ENCODE measurements around the gene PARVA. TPM values are rescaled to one million over a fixed set of nuclear protein-coding genes. Genes with fewer than 3 reads are reported as not detected.

The PARVA gene
- total RNA-seq, 2 experiments from 2014 or later: 0.08 to 0.98 TPM

GRCh38 chr11:12541583-12542151 is 164.3 kb downstream of the PARVA start:
- POLR2A ChIA-PET: no interaction called here
- no peak for TF ChIP-seq CTCF (IDR thresholded peaks at IDR 0.05)

DNA sequence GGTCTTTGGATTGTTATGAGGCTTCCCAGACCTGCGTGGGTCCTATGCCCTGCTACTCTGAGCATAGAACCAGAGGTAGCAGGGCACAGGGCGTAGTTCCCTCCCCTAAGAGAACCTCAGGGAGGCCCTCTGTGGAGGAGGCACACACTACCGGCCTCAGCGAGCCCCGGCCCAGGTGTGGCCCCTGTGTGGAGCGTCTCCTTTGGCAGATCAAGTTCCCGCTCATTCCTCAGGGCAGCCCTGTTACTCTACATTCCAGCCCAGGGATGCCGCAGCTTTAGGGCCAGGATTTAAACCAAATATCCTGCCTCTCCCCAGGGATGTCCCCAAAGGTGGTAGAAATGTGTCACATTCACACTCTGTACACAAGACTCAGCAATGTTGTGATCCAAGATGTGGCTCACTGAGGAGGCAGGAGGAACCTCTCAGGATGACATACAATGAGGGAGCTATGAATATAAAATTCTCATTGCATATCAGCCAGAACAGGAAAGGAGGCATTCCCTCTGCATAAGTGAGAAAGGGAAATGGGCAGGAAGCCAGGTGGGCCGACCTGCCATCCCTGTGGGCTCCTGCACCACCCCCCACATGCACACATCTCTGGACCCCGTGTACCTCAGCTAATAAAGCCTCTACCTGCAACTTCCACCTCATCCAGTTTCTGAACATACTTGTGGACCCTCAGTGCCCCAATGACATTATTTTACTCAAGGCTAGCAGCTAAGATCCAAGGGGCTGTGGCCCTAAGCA is 165.0 kb downstream of the PARVA start:
- intact Hi-C loops (cut with DNase I, micrococcal nuclease): no loop called here
- Histone ChIP-seq H3K4me1 (ENCODE audit: insufficient read depth, low read length) (no peaks in the 10 kb centered on the region), H3K9me3 (ENCODE audit: control insufficient read depth in 1 of 2, insufficient read depth in 1 of 2, low read length in 2 of 2) (no peaks in the 10 kb centered on the region), H3K36me3 (ENCODE audit: insufficient read depth, low read length) (no peaks in the 10 kb centered on the region), H3K4me3 (ENCODE audit: low read length) (no peak overlapping the region), H3K27me3 (ENCODE audit: control insufficient read depth in 1 of 2, insufficient read depth in 2 of 2, low read length in 2 of 2) (no peaks in the 10 kb centered on the region), H3K27ac (ENCODE audit: low read depth in 1 of 2, low read length in 2 of 2) (no peak overlapping the region)
- H3K4me3 Mint-ChIP-seq: no peak overlapping the region
- H3K36me3 Mint-ChIP-seq (ENCODE audit: low read depth): no peaks in the 10 kb centered on the region
- H3K9me3 Mint-ChIP-seq: no peaks in the 10 kb centered on the region
- no peaks in the 10 kb centered on the region for H3K4me1 Mint-ChIP-seq (ENCODE audit: low read depth)
- POLR2A ChIA-PET: no interaction called here
- TF ChIP-seq CTCF (IDR thresholded peaks at IDR 0.05): no peak
- DNase-seq (no peak), ATAC-seq (ENCODE audit: poor library complexity) (no peak)
- peaks cover 8% of the 10 kb centered on the region for H3K27me3 Mint-ChIP-seq
- no peak overlapping the region for H3K27ac Mint-ChIP-seq
- CTCF ChIA-PET: no interaction called here

More at GRCh38 chr11:12541583-12542151, 164.3 kb downstream of the PARVA start:
- DNase-seq (no peak), ATAC-seq (ENCODE audit: poor library complexity) (no peak)
- Histone ChIP-seq H3K4me3 (ENCODE audit: low read length) (no peak overlapping the region), H3K9me3 (ENCODE audit: control insufficient read depth in 1 of 2, insufficient read depth in 1 of 2, low read length in 2 of 2) (no peaks in the 10 kb centered on the region), H3K27me3 (ENCODE audit: control insufficient read depth in 1 of 2, insufficient read depth in 2 of 2, low read length in 2 of 2) (no peaks in the 10 kb centered on the region), H3K4me1 (ENCODE audit: insufficient read depth, low read length) (no peaks in the 10 kb centered on the region), H3K36me3 (ENCODE audit: insufficient read depth, low read length) (no peaks in the 10 kb centered on the region), H3K27ac (ENCODE audit: low read depth in 1 of 2, low read length in 2 of 2) (no peak overlapping the region)
- Mint-ChIP-seq H3K36me3 (ENCODE audit: low read depth) (no peaks in the 10 kb centered on the region), H3K4me3 (no peak overlapping the region), H3K9me3 (no peaks in the 10 kb centered on the region), H3K4me1 (ENCODE audit: low read depth) (no peaks in the 10 kb centered on the region), H3K27ac (no peak overlapping the region), H3K27me3 (peaks cover 14% of the 10 kb centered on the region)
- CTCF ChIA-PET: no interaction called here
- intact Hi-C loops (cut with DNase I, micrococcal nuclease): no loop called here

GRCh38 chr11:12543596-12544415 is 166.4 kb downstream of the PARVA start:
- Mint-ChIP-seq H3K4me1 (ENCODE audit: low read depth) (no peaks in the 10 kb centered on the region), H3K36me3 (ENCODE audit: low read depth) (no peaks in the 10 kb centered on the region), H3K9me3 (no peaks in the 10 kb centered on the region), H3K27me3 (peaks cover 15% of the 10 kb centered on the region), H3K27ac (no peak overlapping the region), H3K4me3 (no peak overlapping the region)
- ATAC-seq (ENCODE audit: poor library complexity) (no peak), DNase-seq (no peak)
- H3K9me3 ChIP-seq (ENCODE audit: control insufficient read depth in 1 of 2, insufficient read depth in 1 of 2, low read length in 2 of 2): no peaks in the 10 kb centered on the region
- H3K4me3 ChIP-seq (ENCODE audit: low read length): no peak overlapping the region
- H3K27ac ChIP-seq (ENCODE audit: low read depth in 1 of 2, low read length in 2 of 2): no peak overlapping the region
- H3K4me1 ChIP-seq (ENCODE audit: insufficient read depth, low read length): no peaks in the 10 kb centered on the region
- peaks cover 0 to 2% of the 10 kb centered on the region in 2 experiments for H3K27me3 ChIP-seq (ENCODE audit: control insufficient read depth in 1 of 2, insufficient read depth in 2 of 2, low read length in 2 of 2)
- no peak for TF ChIP-seq CTCF (IDR thresholded peaks at IDR 0.05)
- CTCF ChIA-PET: no interaction called here
- intact Hi-C loops (cut with DNase I, micrococcal nuclease): no loop called here
- H3K36me3 ChIP-seq (ENCODE audit: insufficient read depth, low read length): no peaks in the 10 kb centered on the region
- POLR2A ChIA-PET: no interaction called here

Data from CD4-positive, alpha-beta T cell (primary cell).